Inflammatory macrophage treated with lipopolysaccharide for 1 hour (primary cell): Measurements from ENCODE around the gene DDX24.
"Not testable (repeated sequence)": the region's sequence is repeated elsewhere in the genome, so short reads cannot be mapped to it uniquely, and the experiment has no call there.

Experiments used
- DNase-seq, 2 donors: peaks; one replicate each; pipeline ENCODE4 v3.0.0-alpha.2; 2020 to 2022

The DDX24 gene

DNA sequence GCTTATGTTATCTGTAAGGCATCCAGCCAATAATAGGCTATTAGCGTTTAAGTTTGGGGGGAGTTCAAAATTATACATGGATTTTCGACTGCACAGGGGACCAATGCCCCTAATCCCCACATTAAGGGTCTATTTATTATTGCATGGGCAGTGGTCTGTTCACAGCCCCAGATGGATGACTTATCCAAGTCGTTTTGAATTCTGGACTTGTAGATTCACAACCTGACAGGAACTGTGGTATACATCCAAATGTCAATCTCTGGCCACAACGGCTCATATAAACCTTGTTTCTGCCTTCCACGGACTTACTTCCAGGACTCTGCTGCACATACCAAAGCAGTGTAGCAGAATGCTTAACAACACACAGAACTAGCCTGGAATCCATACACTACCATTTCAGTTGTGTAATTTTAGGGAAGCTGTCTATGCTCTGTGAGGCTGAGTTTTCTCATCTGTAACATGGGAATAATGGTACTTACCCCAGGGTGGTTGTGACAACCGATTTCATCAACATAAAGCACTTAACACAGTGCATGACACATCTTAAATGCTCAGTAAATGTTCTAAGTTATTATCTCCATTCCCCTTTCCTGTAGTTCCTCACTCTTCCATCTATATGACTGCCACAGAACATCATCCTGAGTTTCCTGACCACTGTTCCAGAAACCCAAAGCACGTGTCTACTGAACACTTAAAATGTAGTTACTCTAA, 3.7 kb downstream of the DDX24 start:
- peak in 1 of 2 donors; percentile 11 for DNase-seq

DNA sequence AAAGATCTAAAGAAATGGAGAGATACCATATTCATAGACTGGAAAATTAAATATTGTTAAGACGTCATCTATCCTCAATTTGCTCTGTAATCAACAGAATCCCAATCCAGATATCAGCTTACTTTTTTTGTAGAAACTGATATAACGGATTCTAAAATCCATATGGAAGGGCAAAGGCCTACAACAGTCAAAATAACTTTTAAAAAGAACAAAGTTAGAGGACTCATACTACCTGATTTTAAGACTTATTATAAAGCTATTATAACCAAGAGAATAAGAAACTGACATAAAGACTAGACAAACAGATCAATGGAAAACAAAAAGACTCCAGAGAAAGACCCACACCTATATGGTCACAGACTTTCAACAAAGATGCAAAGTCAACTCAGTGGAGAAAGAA, 6.0 kb downstream of the DDX24 start:
- no peak for DNase-seq

DNA sequence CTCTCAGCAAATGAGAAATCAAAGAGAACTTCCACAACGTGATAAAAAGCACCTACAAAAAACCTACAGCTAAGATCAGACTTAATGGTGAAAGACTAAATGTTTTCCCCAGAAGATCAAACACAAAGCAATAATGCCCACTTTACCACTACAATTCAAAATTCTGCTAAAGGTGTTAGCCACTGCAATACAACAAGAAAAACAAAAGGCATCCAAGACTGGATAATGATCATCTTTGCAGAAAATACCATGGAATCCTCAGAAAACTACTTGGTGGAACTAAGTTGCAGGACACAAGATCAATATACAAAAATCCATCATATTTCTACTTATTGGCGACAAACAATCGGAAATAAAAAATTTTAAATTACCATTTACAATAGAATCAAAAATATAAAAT, 6.5 kb downstream of the DDX24 start:
- no peak for DNase-seq

DNA sequence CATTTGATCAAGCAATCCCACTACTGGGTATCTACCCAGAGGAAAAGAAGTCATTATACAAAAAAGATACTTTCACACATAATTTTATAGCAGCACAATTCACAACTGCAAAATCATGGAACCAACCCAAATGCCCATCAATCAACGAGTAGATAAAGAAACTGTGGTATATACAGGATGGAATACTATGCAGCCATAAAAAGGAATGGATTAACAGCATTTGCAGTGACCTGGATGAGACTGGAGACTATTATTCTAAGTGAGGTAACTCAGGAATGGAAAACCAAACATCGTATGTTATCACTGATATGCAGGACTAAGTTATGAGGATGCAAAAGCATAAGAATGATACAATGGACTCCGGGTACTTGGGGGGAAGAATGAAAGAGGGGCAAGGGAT, 8.9 kb downstream of the DDX24 start:
- DNase-seq = not testable (repeated sequence)

DNA sequence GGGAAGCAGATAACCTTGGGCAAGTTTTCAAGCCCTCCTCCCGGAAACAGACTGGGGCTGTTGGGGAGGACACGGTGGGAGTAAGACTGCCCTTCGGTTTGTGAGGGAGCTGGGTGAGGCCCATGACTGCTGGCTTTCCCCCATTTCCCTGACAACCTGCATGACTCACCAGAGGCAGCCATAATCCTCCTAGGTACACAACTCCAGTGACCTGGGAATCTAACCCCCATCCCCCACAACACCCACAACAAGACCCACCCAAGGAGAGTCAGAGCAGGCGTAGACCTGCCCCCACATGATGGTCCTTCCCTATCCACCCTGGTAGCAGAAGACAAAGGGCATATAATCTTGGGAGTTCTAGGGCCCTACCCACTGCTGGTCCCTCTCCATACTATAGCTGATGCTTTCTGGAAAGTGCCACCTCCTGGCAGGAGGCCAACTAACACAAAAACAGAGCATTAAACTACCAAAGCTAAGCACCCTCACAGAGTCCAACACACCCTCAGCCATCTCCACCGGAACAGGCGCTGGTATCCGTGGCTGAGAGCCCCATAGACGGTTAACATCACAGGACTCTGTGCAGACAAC, 14.8 kb downstream of the DDX24 start:
- DNase-seq = no peak

DNA sequence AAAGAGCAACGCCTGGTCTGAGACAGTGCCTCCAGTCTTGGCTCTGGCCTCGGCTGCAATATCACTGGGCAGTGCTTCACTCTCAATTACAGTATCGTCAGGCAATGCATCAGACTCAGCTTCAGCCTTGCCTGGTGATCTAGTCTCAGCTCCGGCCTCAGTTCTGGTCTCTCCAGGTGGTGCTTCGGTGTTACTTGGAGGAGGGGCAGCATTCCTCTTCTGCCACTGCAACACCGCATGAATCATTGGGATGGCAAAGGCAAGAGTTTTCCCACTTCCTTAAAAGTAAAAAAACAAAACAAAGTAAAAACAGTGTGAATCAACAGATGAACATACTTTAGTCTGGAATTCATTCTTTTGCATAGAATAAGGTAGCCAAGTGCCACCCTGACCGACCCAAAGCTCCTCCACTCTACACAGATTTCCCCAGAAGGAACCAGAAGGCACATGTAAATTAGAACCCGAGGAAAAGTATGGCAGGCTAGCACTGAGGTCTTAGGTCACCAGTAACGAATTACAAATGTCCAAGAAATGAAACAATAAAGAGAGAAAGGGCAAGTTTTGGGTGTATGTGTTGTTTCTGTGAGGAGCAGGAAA, 18.6 kb downstream of the DDX24 start:
- DNase-seq = no peak

DNA sequence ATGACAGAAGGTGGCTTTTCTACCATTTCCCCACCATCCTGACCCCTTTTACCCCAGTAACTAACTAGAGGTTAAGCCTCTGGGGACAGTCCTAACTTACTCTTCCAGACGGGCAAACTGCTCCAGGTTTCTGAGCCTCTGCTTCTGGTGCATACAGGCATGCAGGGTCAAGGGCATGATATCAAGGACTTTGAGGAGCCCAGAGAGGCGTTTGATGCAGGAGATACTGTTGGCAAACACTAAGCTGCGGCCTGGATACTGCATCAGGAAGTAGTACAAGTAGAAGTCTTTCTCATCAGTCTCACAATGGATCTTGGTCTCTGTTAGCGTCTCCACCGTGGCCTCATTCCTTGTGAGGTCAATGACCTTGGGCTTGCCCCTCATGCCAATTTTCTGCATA, 21.0 kb downstream of the DDX24 start:
- DNase-seq = no peak

DNA sequence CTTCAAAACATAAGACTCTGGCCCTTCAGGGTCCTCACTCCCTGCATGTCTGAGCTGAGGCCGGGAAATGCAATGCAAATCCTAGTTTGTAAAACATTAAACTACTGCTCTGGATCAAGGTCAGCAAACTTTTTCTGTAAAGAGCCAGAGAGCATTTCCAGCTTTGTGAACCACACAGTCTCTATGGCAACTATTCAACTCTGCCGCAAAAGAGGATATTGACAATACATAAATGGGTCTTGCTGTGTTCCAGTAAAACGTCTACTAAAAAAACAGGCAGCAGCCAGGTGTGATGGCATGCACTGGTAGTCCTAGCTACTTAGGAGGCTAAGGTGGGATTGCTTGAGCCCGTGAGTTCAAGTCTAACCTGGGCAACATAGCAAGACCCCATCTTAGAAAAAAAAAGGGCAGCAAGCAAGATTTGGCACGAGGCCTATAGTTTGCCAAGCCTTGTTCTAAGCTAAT, 22.3 kb downstream of the DDX24 start:
- DNase-seq = no peak

DNA sequence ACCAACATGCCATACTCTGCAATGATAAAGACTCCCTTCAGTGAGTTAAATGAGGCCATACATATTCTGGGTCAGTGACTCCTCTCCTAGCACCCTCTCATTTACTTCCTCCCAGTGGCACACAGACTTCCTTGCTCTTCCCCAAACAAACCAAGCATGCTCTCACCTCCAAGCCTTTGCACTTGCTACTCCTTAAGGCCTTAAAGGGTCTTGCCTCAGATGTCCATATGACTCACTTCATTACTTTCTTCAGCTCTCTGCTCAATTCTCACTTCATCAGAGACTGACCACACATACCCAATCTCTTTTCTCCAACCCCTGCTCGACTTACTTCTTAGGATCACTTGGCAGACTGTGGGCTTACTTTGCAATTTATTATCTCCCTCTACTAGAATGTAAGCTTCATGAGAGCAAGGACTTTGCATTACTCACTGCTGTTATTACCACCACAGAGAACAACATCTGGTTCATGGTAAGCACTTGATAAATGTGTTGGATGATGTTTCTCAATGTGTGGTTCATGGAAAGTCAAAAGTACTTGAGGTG, 22.8 kb downstream of the DDX24 start:
- DNase-seq = no peak

DNA sequence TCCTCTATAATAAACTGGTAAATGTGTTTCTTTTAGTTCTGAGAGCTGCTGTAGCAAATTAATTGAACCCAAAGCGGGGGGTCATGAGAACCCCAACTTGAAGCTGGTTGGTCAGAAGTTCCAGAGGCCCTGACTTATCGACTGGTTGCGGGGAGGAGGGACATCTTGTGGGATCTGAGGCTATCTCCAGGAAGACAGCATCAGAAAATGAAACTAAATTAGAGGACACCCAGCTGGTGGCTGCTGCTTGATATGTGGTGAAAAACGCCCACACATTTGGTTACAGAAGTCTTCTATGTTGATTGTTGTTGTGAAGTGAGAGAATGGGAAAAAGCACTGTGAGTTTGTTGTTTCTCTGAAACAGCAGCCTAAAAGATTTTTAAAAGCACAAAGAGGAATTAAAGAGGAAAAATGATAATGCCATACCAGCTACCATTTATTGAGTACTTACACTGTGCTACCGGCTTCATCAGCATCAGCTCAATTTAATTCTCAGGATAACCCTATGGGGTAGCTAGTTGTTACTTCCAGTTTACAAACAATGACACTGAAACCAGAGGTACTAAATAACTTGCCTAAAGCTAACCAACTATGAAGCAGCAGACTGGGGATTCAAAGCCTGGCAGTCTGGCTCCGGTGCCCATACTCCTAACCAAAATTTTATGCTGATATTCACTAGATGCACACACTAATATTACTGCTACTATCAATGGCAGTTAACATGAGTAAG, 24.3 kb downstream of the DDX24 start:
- DNase-seq = peak; percentile 25 to 55

DNA sequence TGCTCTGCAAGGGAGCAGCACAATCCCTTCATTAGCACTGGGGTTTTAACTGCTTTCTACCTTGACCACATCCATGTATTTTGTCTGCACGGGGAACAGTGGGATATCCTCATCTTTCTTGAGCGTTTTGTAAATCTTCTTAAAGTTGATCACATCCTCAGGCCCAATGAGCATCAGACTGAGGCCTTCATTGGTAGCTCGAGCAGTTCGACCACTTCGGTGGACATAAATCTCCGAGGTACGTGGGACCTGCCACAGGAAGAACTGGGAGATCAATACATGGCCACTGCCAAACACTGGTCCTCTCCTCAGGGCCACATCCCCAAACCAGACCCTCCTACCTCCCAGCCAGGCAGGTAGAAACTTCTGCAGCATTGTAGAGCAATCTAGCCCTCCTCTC, 26.1 kb downstream of the DDX24 start:
- DNase-seq = no peak

DNA sequence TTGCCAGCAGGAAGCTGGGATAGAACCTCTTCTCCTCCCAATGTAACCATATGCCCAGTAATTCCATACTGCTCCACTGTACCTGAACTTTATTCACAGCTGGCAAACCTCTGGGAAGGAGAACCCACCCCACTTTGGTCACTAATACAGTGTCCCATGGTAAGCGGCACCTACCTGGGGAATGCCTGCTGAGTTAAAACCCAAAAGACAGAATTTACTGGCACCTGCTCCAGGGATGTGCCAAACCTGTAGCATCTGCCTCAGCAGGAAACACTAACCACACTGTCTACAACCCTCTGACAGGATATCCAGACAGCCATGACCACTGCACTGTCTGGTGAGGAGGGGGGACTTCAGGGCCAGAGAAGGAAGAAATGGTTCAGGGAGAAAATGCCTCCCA, 26.6 kb downstream of the DDX24 start:
- no peak for DNase-seq

DNA sequence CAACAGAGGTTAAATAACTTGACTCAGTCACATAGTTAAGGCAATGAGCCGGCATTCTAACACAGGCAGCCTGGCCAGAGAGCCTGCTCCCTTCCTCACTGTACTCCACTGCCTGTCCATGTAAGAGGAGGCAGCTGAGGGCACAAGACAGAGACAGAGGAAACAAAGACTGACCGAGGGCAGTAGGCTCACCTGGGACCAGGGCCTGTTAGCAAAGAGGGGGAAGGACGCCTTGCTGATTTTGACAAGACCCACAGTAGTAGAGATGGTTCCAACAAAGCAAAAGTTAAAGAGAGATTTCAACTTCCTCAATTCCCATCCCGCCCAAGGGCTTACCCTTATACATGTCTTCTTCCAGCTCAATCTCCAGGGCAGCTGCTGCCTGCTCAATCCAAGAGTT, 28.3 kb downstream of the DDX24 start:
- no peak for DNase-seq

DNA sequence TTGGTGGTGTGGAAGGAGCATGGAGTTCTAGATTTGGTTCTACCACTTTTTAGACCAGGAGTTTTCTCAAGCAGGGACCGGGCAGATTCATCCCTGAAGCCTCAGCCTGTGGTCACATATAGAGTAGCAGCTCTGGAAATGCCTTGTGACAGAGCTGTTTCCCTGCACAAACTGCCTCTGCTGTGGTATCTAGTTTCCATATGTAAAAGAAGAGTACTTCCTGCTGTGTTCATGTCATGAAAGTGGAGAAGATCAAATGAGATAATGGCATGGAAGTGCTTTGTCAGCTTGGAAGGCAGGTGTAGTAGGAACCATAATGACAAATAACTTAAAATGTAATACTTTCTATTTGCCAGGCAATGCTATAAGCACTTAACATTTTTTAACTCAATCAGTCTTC, 28.8 kb downstream of the DDX24 start:
- no peak for DNase-seq

DNA sequence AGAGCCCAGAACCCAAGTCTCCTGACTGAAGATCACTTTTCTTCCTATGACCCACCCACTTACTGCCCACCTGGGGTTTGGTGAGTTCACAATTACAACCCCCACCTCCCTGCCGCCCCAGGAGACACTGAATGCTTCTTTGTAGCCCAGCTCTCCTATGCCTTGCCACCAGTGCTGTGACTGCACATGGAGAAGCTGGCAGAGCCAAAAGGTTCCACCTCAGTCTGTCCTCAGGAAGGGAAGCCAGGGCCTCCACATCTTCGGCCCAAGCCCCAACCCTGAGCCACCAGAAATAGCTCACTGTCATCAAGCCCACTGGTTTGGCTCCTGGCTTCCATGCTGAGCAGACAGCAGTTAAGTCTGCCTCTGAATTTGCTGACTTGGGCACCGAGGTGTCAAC, 29.2 kb downstream of the DDX24 start:
- DNase-seq = no peak

DNA sequence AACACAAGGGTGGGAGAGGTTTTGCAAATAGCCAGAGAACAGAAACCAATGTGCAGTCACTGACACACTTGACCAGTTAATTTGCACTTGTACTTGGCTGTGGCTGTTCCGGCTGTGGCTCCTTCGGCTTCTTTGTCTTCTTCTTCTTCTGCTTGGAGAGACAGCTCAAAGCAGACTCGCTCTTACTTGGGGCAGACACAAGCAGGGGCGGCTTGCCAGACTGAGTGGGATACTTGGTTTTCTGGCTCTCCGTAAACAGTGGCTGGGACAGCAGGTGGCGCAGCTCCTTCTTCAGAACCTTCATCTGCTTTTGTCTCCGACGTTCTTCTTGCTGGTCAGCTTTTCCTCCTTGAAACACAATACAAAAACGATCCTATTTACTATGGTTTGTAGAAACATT, 29.9 kb downstream of the DDX24 start:
- DNase-seq = no peak

DNA sequence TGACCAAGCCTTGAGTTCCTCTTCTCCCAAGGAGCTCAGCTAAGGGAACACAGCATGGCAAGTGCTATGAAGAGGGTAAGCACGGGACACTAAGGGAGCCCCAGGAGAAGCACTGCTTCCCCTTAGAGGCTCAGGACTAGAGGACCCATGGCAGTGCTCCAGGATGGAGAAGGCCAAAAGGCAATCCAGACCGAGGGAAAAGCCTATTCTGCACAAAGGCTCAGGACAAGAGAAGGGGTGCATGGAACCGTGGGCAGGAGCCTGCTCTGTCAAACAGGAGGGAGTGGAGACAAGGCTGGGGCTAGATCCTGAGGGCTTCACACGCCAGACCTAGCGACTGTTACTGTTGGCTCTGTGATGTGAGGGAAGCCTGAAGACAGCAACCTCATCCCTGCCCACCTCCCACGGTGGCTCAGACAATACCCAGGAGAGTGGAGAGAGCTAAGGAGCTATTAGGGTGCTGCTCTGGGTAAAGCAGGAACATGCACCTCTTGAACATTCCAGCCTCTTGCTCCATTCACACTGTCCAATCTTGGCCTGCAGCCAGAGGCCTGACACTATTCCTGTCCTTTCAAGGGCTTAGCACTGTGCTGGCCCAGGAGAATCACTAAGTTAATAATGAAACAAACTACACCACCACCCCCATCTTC, 30.6 kb downstream of the DDX24 start:
- DNase-seq = no peak

DNA sequence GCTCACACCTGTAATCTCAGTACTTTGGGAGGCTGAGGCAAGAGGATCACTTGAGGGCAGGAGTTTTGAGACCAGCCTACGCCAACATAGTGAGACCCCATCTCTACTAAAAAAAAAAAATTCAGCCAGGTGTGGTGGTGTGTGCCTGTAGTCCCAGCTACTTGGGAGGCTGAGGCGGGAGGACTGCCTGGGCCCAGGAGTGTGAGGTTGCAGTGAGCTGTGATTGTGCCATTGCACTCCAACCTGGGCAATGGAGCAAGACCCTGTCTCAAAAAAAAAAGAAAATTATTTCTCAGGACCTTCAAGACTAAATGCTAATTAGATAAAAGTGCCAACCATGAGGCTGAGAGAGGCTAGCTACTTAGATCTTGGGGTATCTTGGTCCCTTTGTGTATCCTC, 31.4 kb downstream of the DDX24 start:
- no peak for DNase-seq

DNA sequence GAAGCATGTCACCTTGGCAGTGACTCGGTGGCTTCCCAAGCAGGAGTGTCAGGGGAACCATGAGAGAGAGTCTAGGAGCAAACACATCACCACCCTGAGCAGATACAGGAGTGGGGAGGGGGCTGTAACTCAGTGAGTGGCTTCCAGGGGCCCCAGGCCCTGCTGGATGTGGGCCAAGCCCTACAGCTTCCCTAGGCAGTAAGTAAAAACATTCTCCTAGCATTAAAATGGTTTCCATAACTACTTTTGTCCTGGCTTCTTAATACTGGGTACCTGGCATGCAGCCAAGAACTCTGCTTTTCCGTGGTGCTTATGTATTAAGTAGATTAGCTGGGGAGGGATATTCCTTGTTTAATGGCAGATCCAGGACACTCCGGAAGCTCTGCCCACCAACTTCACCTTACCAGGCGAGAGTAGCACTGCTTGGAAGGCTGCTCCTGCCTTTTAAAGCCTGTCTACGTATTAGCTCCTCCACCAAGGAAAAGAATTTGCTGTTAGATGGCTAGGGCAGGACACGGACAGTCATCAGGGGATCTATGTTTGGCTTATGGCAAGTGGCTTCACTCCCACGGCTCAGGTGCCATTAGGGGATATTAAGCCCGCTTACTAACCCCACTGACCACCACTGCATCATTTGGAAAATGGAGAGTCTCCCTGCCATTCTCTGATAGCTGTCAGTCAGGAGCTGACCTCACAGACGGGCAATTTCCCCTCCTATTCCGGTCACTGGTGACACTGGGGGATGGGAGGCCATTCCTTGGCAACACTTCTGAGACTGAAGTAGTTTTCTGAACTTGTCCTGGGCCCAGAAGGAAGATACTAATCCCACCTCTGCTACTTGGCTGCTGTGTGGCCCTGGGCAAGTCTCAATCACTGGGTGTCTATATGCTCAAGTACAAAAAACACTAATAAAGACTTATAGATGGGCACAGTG, 32.0 kb downstream of the DDX24 start:
- no peak for DNase-seq

DNA sequence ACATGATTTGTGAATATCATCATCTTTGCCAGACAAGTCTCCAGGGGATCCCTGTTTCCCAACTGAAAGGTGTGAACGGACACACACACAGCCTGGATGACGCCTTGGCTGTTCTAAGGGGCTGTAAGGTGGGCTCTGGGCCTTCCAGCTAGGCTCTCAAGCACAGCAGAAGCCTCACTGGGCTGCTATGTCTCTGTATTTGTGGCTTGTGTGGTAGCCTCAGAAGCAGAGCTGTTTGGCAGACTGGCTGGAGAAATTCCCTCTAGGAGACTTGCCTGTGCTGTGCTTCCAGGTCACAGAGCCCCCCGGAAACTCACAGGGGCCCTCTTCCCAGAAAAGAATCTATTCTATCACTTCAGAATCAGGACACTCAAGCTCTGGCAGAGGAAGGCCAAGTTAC, 33.4 kb downstream of the DDX24 start:
- no peak for DNase-seq

DNA sequence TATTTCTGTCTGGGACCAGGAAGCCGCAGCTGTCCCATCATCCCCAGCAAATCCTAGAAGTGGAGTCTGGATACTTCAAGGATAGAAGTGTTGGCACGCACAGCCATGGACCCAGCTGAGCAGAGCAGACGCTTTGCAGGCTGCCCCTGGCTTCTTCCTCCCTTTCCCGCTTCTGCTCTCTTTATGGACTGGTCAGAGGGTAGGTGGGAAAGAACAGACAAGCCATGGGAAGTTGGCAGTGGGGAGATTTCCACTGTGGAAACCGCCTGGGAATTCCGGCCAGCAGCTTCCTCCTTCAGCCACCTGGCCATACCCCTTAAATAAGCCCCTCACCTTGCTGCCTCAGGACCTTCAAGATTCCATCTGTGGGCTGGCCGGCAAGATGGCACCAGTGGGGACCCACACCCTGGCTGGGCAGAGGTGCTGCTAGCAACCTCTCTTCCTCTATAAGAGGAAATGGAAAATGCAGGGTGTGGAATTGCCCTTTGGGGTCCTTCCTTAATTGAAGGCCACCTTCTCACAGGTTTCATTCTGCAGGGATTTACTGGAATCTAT, 34.2 kb downstream of the DDX24 start:
- no peak for DNase-seq
